ENCODE measurements around the gene RBL1.
A peak's percentile ranks its signal among the peaks of the same experiment; 100 is the strongest.
"Not testable (repeated sequence)": the region's sequence is repeated elsewhere in the genome, so short reads cannot be mapped to it uniquely, and the experiment has no call there.

RBL1 gene

GRCh38 chr20:36992802-36993334, 102.9 kb downstream of the RBL1 start:
- DNase-seq (ENCODE audit: low read depth): no peak

- no peak for DNase-seq (ENCODE audit: low read depth)
Measured at GRCh38 chr20:36991703-36992102, 104.1 kb downstream of the RBL1 start.

- no peak for DNase-seq (ENCODE audit: low read depth)
Measured at GRCh38 chr20:36989797-36990196, 106.0 kb downstream of the RBL1 start.

- no peak for DNase-seq (ENCODE audit: low read depth)
Measured at GRCh38 chr20:36988494-36988966, 107.3 kb downstream of the RBL1 start.

DNA sequence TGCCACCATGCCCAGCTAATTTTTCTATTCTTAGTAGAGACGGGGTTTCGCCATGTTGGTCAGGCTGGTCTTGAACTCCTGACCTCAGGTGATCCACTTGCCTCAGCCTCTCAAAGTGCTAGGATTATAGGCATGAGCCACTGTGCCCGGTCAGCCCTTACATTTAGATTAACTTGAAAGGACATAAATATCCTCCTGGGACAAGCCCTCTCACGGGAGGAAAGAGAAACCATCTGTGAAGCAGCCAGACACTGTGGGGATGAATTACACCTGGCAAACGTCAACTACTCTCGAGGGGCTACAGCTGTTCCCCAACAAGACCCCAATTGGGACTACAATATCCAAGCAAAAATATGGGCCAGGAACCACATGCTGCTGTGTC, 111.5 kb downstream of the RBL1 start:
- no peak for DNase-seq (ENCODE audit: low read depth)

- DNase-seq (ENCODE audit: low read depth): no peak
Measured at GRCh38 chr20:36975099-36975818, 120.5 kb downstream of the RBL1 start.

DNA sequence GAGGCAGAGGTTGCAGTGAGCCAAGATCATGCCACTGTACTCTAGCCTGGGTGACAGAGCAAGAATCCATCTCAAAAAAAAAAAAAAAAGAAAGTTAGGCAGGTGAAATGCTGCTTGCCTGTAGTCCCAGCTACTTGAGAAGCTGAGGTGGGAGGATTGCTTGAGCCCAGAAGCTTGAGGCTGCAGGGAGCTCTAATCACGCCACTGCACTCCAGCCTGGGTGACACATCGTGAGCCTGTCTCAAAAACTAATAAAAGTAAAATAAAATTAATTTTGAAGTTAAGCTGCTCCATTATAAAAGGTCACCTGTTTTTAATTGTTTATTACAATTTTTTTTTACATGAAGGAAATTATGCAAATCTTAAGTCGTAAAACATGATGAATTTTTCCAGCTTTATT, 121.1 kb downstream of the RBL1 start:
- DNase-seq (ENCODE audit: low read depth): no peak

GRCh38 chr20:36971103-36971502, 124.7 kb downstream of the RBL1 start:
- no peak for DNase-seq (ENCODE audit: low read depth)

DNA sequence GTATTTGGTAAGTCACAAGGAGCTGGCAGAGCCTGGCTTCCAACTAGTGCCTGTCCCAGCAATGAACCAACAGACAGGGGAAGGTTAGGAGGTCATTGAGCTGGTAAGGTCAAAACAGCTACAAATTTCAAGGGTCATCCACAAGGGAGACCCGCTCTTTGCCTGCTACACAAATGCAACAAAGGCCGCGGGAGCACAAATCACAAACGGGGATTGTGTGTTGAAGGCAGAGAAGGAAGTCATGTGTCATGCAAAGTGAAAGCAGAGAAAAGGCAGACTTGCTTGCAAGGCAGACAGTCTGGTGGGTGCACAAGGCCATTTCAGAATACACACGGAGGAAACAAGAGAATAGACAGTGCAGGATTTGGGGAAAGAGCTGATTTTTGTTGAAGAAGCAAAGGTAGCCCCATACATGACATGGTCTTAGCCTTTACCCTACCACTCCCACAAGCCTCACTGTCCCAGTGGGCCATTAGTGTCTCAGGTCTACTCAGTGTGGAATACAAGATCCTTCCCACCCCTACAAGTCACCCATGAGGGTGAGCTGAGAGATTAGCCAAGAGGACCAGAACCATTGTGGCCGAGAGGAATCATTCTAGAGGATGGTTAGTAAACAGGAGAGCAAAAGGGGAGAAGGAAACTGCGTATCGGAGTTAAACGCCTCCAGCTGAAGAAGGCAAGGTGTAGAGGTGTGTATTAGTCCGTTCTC, 126.2 kb downstream of the RBL1 start:
- DNase-seq (ENCODE audit: low read depth): no peak

DNA sequence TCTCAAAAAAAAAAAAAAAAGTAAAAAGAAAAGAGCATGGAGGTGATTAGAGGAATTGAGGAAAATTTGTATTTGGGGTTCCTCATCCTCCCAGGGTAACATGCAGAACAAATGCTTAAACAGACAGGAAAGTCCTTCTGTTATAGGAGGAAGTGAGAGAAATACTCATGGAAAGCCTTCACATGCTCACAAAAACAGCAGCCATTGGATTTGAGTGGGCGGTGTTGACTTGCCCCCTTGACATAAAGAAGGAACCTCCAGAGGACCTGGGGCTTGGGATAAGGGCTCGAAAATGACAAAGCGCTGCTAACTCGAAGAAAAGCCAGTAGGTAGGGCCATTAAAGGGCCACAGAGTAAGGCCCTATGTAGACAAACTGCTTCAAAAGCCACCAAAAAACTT, 126.7 kb downstream of the RBL1 start:
- no peak for DNase-seq (ENCODE audit: low read depth)

DNA sequence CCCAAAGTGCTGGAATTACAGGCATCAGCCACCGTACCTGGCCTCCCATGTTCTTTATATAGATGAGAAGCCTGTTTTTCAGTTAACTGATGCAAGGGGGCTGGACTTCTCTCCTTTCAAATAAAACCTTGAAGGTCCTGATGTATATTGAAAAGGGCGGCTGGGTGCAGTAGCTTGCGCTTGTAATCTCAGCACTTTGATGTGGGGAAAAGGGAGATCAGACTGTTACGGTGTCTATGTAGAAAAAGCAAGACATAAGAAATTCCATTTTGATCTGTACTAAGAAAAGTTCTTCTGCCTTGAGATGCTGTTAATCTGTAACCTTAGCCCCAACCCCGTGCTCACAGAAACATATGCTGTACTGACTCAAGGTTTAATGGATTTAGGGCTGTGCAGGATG, 128.2 kb downstream of the RBL1 start:
- no peak for DNase-seq (ENCODE audit: low read depth)

DNA sequence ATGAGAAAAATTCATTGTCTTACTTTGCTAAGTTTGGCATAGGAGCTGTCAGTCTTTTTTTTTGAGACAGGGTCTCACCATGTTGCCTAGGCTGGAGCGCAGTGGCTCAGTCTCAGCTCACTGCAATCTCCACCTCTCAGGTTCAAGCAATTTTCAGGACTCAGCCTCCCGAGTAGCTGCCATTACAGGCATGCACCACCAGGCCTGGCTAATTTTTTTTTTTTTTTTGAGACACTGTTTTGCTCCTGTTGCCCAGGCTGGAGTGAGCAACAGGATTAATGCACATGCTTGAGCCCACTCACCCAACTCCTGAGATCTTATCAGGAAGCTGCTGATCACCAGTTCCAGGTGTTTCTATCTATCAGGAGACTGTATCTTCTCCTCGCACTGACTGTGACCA, 128.8 kb downstream of the RBL1 start:
- not testable (repeated sequence) for DNase-seq (ENCODE audit: low read depth)

DNA sequence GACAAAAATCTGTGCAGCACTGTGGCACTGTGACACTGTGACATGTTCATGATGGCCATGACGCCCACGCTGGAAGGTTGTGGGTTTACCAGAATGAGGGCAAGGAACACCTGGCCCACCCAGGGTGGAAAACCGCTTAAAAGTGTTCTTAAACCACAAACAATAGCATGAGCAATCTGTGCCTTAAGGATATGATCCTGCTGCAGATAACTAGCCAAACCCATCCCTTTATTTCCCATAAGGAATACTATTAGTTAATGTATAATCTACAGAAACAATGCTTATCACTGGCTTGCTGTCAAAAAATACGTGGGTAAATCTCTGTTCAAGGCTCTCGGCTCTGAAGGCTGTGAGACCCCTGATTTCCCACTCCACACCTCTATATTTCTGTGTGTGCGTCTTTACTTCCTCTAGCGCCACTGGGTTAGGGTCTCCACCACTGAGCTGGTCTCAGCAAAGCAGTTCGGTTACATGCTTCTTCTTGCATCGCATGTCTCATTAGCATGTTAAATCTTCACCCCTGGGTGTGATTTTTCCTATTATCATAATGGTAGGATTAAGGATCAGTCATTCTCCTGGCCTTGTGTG, 133.3 kb downstream of the RBL1 start:
- DNase-seq (ENCODE audit: low read depth): not testable (repeated sequence)

- no peak for DNase-seq (ENCODE audit: low read depth)
Measured at GRCh38 chr20:36959242-36959641, 136.6 kb downstream of the RBL1 start.

DNA sequence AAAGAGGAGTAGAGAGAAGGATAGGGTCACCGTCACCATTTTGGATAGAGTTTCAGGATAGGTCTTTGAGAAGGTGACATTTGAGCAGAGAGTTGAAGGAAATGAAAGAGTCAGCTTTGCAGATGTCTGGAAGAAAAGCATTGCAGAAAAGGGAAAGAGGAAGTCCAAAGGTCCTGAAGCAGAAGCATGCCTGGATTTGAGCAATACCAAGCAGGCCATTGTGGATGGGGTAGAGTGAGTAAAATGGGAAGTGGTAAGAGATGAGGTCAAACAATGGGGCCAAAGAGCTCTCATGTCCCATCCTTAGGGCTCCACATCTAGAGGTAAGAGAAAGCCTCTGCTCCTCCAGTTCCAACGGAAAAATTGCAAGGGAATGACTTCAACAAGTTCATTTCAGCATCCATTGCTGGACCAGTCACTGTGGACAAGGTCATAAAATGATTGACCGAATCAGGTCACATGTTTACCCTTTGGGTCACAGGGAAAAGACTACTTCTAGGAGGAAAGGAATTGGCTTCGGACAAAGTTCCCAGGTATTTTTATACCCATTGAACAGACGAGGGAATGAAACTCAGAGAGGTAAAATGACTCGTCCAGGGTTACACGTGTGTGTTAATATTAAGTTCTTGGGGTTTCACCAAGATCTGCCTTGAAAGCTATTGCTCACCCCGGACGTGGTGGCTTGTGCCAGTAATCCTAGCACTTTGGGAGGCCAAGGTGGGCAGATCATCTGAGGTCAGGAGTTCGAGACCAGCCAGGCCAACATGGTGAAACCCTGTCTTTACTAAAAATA, 137.7 kb downstream of the RBL1 start:
- DNase-seq (ENCODE audit: low read depth): no peak

GRCh38 chr20:36956674-36957073, 139.1 kb downstream of the RBL1 start:
- no peak for DNase-seq (ENCODE audit: low read depth)

- DNase-seq (ENCODE audit: low read depth): no peak
Measured at GRCh38 chr20:36956016-36956415, 139.8 kb downstream of the RBL1 start.

GRCh38 chr20:36951979-36952738, 143.6 kb downstream of the RBL1 start:
- no peak for DNase-seq (ENCODE audit: low read depth)

- DNase-seq (ENCODE audit: low read depth): peak; percentile 96
Measured at GRCh38 chr20:36951198-36951978, 144.4 kb downstream of the RBL1 start, which contains the start of gene SAMHD1. TSS of gene SAMHD1 (minus strand) at chr20:36951708. CDS start at chr20:36951643, 65 bp downstream.

GRCh38 chr20:36950414-36951197, 145.2 kb downstream of the RBL1 start:
- no peak for DNase-seq (ENCODE audit: low read depth)

Data from HS-27A (cell line).